ENCODE measurements around the gene PGC. TPM values are rescaled to one million over a fixed set of nuclear protein-coding genes. Genes with fewer than 3 reads are reported as not detected.

Gene PGC
- polyA plus RNA-seq, 1 donor from 2014 or later: not detected

GRCh38 chr6:41689171-41690008 lies 57.8 kb downstream of the PGC start:
- Mint-ChIP-seq H3K27ac (peak overlapping the region in 2 of 3 donors; percentile 18 to 31), H3K36me3 (peaks cover 3% of the 10 kb centered on the region), H3K9me3 (no peaks in the 10 kb centered on the region), H3K4me3 (peak overlapping the region in 1 of 4 donors; percentile 66), H3K4me1 (peaks cover 6 to 9% (median 7%) of the 10 kb centered on the region in 3 donors), H3K27me3 (no peaks in the 10 kb centered on the region)

DNA sequence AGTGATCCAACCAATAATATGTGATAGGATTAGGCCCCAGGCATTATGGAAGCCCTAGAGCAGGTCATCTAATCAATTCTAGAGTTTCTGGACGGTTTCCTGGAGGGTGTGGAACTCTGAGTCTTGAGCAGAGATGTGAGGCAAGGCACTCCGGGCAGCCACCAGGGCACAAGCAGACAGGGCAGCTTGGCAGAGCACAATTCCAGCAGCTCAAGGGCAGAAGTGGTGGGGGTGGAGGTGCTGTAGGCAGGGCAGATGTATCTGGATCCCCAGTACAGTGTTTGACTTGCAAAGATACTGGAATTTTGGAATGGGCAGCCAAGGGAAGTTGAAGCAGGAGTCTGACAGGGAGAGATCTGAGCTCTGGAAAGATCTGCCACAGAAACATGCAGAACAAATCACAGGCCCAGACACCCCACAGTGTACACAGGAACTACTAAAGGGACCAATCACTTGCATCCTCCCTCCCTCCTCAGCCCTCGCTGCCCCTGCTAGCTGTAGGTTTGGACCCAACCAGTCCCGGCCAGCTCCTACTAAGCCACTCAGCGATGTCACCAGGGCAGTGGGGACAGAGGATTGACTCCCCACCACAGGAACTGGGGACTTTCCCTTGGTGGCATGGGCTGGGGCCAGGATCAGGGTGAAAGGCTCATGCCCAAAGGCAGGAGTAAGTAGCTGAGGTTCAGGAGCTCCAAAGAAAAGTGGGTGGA lies 58.8 kb downstream of the PGC start:
- peaks cover 3% of the 10 kb centered on the region for H3K36me3 Mint-ChIP-seq
- H3K9me3 Mint-ChIP-seq: no peaks in the 10 kb centered on the region
- no peaks in the 10 kb centered on the region for H3K27me3 Mint-ChIP-seq
- peaks cover 6 to 15% (median 8%) of the 10 kb centered on the region in 3 donors for H3K4me1 Mint-ChIP-seq
- H3K4me3 Mint-ChIP-seq: no peak overlapping the region
- H3K27ac Mint-ChIP-seq: peak overlapping the region; percentile 44 to 91 (median 85)

DNA sequence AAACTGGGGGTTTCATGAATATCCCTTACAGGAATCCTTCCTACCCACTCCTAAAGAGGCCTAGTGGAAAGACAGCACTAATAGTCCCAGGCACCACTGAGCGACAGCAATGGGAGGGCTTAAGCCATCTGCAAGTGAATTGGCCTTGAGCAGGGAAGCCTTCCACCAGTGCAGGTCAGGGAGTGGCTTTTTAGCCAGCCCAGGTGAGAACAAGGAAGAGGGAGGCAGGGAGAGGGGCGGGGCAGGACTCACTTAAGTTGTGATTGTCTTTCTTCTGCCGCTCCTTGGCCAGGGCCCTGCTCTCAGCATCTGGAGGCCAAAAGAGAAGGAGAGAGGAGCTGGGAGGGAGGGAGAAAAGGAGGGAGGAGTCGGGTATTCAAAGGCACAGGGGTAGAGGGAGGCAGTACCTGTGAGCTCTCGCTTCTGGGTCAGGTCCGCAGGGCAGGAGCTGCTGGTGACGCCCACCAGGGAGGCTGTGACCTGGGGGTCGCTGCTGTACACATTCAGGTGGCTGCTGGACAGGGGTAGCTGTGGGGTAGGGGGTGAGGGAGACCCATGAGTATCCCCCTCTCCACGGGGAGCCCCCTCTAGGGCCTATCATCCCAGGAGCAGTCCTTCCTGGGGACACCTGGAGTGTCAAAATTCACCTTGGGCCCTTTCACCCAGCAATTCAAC lies 59.6 kb downstream of the PGC start:
- H3K27ac Mint-ChIP-seq: peak overlapping the region; percentile 39 to 92 (median 44)
- no peaks in the 10 kb centered on the region for H3K9me3 Mint-ChIP-seq
- H3K27me3 Mint-ChIP-seq: no peaks in the 10 kb centered on the region
- no peak overlapping the region for H3K4me3 Mint-ChIP-seq
- H3K4me1 Mint-ChIP-seq: peaks cover 9 to 19% (median 9%) of the 10 kb centered on the region in 3 donors
- H3K36me3 Mint-ChIP-seq: peaks cover 3% of the 10 kb centered on the region

Other genes starting within 250 kb of the PGC start
- gene FOXP4, start 201.0 kb downstream of the PGC start, polyA plus RNA-seq: 2.6 TPM
- not detected for gene MDFI, start 108.9 kb downstream of the PGC start, polyA plus RNA-seq
- 196 TPM for gene TFEB, start 11.8 kb downstream of the PGC start, polyA plus RNA-seq
- gene FRS3, start 32.5 kb upstream of the PGC start, polyA plus RNA-seq: 2.9 TPM
- not detected for gene PRICKLE4, start 33.4 kb upstream of the PGC start, polyA plus RNA-seq
- 387 TPM for gene TOMM6, start 40.3 kb upstream of the PGC start, polyA plus RNA-seq
- gene USP49, start 148.0 kb upstream of the PGC start, polyA plus RNA-seq: 1.5 TPM
- gene MED20, start 173.7 kb upstream of the PGC start, polyA plus RNA-seq: 9.8 TPM
- 9.6 TPM for gene BYSL, start 174.1 kb upstream of the PGC start, polyA plus RNA-seq
- 309 TPM for gene CCND3, start 194.4 kb upstream of the PGC start, polyA plus RNA-seq